Ishikawa (cell line): ENCODE measurements around the gene TMEM138.

Experiments used
- CEBPB ChIP-seq: IDR thresholded peaks from 2 replicates; pipeline ENCODE4 v1.6.1; 2012
- CREB1 ChIP-seq: IDR thresholded peaks from 2 replicates; pipeline ENCODE4 v1.6.1; 2012; ENCODE audit warnings: low read depth
- FOXM1 ChIP-seq: IDR thresholded peaks from 2 replicates; pipeline ENCODE4 v1.6.1; 2012; ENCODE audit warnings: low read depth, borderline replicate concordance
- RAD21 ChIP-seq: IDR thresholded peaks from 2 replicates; pipeline ENCODE4 v1.6.1; 2012; ENCODE audit warnings: low read depth
- REST ChIP-seq: IDR thresholded peaks from 2 replicates; pipeline ENCODE4 v1.6.1; 2012; ENCODE audit warnings: low read depth, mild to moderate bottlenecking
- TAF1 ChIP-seq: IDR thresholded peaks from 2 replicates; pipeline ENCODE4 v1.6.1; 2012; ENCODE audit warnings: low read depth, mild to moderate bottlenecking
- TCF12 ChIP-seq: IDR thresholded peaks from 2 replicates; pipeline ENCODE4 v1.6.1; 2012; ENCODE audit warnings: low read depth
- TEAD4 ChIP-seq: IDR thresholded peaks from 2 replicates; pipeline ENCODE4 v1.6.1; 2012
- YY1 ChIP-seq: IDR thresholded peaks from 2 replicates; pipeline ENCODE4 v1.6.1; 2012; ENCODE audit warnings: low read depth
- TF ChIP-seq, protein P1 (sequence below): IDR thresholded peaks from 2 replicates; pipeline ENCODE4 v1.6.1; 2012
- TF ChIP-seq, protein P2 (sequence below): IDR thresholded peaks from 2 replicates; pipeline ENCODE4 v1.6.1; 2012

- TF ChIP-seq REST, result no peak
- no peak for TF ChIP-seq CEBPB
- TF ChIP-seq, protein P1, sequence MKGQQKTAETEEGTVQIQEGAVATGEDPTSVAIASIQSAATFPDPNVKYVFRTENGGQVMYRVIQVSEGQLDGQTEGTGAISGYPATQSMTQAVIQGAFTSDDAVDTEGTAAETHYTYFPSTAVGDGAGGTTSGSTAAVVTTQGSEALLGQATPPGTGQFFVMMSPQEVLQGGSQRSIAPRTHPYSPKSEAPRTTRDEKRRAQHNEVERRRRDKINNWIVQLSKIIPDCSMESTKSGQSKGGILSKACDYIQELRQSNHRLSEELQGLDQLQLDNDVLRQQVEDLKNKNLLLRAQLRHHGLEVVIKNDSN, result no peak
- no peak for TF ChIP-seq FOXM1
- no peak for TF ChIP-seq TAF1
- TF ChIP-seq, protein P2, sequence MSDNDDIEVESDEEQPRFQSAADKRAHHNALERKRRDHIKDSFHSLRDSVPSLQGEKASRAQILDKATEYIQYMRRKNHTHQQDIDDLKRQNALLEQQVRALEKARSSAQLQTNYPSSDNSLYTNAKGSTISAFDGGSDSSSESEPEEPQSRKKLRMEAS, result no peak
- TF ChIP-seq YY1, result no peak
- no peak for TF ChIP-seq CREB1
- no peak for TF ChIP-seq RAD21
- no peak for TF ChIP-seq TEAD4
- TF ChIP-seq TCF12, result no peak
These were observed 36.3 kb upstream of the TMEM138 start for GRCh38 chr11:61325649-61326414.
